HG03196 (cell line): ENCODE data around the gene APLNR.
"Not testable (repeated sequence)": the region's sequence is repeated elsewhere in the genome, so short reads cannot be mapped to it uniquely, and the experiment has no call there.

Experiments used
- ATAC-seq: cut with Tn5 transposase; IDR thresholded peaks from one replicate; pipeline ENCODE4 v1.9.1; 2021; ENCODE audit not compliant: unreplicated experiment

APLNR gene

GRCh38 chr11:57237204-57237681 is at the start of gene APLNR:
Gene APLNR (minus strand): TSS chr11:57237250. CDS start chr11:57237004, 246 bp downstream.
- ATAC-seq = no peak

- no peak for ATAC-seq
Observed at GRCh38 chr11:57283231-57283990, 46.4 kb upstream of the APLNR start.

- ATAC-seq = not testable (repeated sequence)
Observed at GRCh38 chr11:57281546-57281945, 44.5 kb upstream of the APLNR start.

GRCh38 chr11:57279116-57279515 is 42.1 kb upstream of the APLNR start:
- ATAC-seq = no peak

- no peak for ATAC-seq
Observed at GRCh38 chr11:57278721-57279095, 41.7 kb upstream of the APLNR start.

- ATAC-seq = no peak
Observed at GRCh38 chr11:57277845-57278720, 41.0 kb upstream of the APLNR start.

GRCh38 chr11:57276971-57277675 is 40.1 kb upstream of the APLNR start:
- ATAC-seq = no peak

GRCh38 chr11:57276169-57276970 is 39.3 kb upstream of the APLNR start:
- no peak for ATAC-seq

- no peak for ATAC-seq
Observed at GRCh38 chr11:57275582-57275981, 38.5 kb upstream of the APLNR start.

- no peak for ATAC-seq
Observed at GRCh38 chr11:57274904-57275498, 38.0 kb upstream of the APLNR start.

- ATAC-seq = no peak
Observed at GRCh38 chr11:57273448-57274058, 36.5 kb upstream of the APLNR start.

GRCh38 chr11:57269571-57270021 is 32.5 kb upstream of the APLNR start:
- ATAC-seq = no peak

- no peak for ATAC-seq
Observed at GRCh38 chr11:57266157-57266556, 29.1 kb upstream of the APLNR start.

GRCh38 chr11:57263351-57263750 is 26.3 kb upstream of the APLNR start:
- no peak for ATAC-seq

- no peak for ATAC-seq
Observed at GRCh38 chr11:57262157-57262556, 25.1 kb upstream of the APLNR start.

GRCh38 chr11:57260937-57261783 is 24.1 kb upstream of the APLNR start:
- no peak for ATAC-seq

- ATAC-seq = no peak
Observed at GRCh38 chr11:57256119-57256518, 19.1 kb upstream of the APLNR start.

GRCh38 chr11:57255618-57256017 is 18.6 kb upstream of the APLNR start:
- no peak for ATAC-seq

GRCh38 chr11:57254631-57255030 is 17.6 kb upstream of the APLNR start:
- ATAC-seq = no peak
